Astrocyte (in vitro differentiated cells and primary cell): ENCODE measurements around the gene USP13. TPM values are rescaled to one million over a fixed set of nuclear protein-coding genes. Genes with fewer than 3 reads are reported as not detected.

ENCODE experiments used
- DNase-seq: peaks from one replicate; pipeline ENCODE4 v3.0.0-alpha.2; 2010; ENCODE audit warnings: low read depth
- FAIRE-seq: peaks from 2 replicates; lab custom pipeline; 2011; peaks lifted over from hg19 to GRCh38; lab: Jason Lieb, UNC
- H2AFZ ChIP-seq: 2 replicates; pipeline ENCODE4 v1.6.0; 2012; ENCODE audit warnings: low read depth, low read length, inconsistent platforms
- H3K27ac ChIP-seq: 2 replicates; pipeline ENCODE4 v1.5.1; 2011; ENCODE audit warnings: low read depth, low read length, inconsistent platforms
- H3K27me3 ChIP-seq: 2 replicates; pipeline ENCODE4 v1.6.0; 2011; ENCODE audit warnings: low read length, inconsistent platforms; ENCODE audit not compliant: insufficient read depth
- H3K36me3 ChIP-seq: 2 replicates; pipeline ENCODE4 v1.5.1; 2011; ENCODE audit warnings: low read length, inconsistent platforms; ENCODE audit not compliant: insufficient read depth
- H3K4me1 ChIP-seq: 2 replicates; pipeline ENCODE4 v1.5.1; 2011; ENCODE audit warnings: low read length, inconsistent platforms; ENCODE audit not compliant: insufficient read depth
- H3K4me2 ChIP-seq: 2 replicates; pipeline ENCODE4 v1.6.0; 2012; ENCODE audit warnings: low read length, inconsistent platforms
- H3K4me3 ChIP-seq: 2 replicates; pipeline ENCODE4 v1.5.1; 2011; ENCODE audit warnings: low read depth, mild to moderate bottlenecking, low read length, inconsistent platforms; ENCODE audit not compliant: insufficient read depth
- H3K79me2 ChIP-seq: 2 replicates; pipeline ENCODE4 v1.6.0; 2012; ENCODE audit warnings: mild to moderate bottlenecking, low read length, inconsistent platforms; ENCODE audit not compliant: insufficient read depth
- H3K9ac ChIP-seq: 2 replicates; pipeline ENCODE4 v1.6.0; 2012; ENCODE audit warnings: mild to moderate bottlenecking, low read length, inconsistent platforms
- H3K9me3 ChIP-seq: 2 replicates; pipeline ENCODE4 v1.5.1; 2012; ENCODE audit warnings: low read depth, mild to moderate bottlenecking, low read length, inconsistent platforms; ENCODE audit not compliant: insufficient read depth
- H4K20me1 ChIP-seq: 2 replicates; pipeline ENCODE4 v1.6.0; 2012; ENCODE audit warnings: low read length, inconsistent platforms; ENCODE audit not compliant: insufficient read depth
- H3K27ac Mint-ChIP-seq: one replicate; pipeline ENCODE4 v1.8.0; 2021; ENCODE audit warnings: mild to moderate bottlenecking, mixed read lengths; ENCODE audit not compliant: unreplicated experiment
- H3K27me3 Mint-ChIP-seq: one replicate; pipeline ENCODE4 v1.8.0; 2021; ENCODE audit warnings: low read depth, mixed read lengths; ENCODE audit not compliant: unreplicated experiment
- H3K36me3 Mint-ChIP-seq: one replicate; pipeline ENCODE4 v1.8.0; 2021; ENCODE audit warnings: low read depth, mixed read lengths; ENCODE audit not compliant: unreplicated experiment
- H3K4me1 Mint-ChIP-seq: one replicate; pipeline ENCODE4 v1.8.0; 2021; ENCODE audit warnings: low read depth, mixed read lengths; ENCODE audit not compliant: unreplicated experiment
- H3K4me3 Mint-ChIP-seq: one replicate; pipeline ENCODE4 v1.8.0; 2021; ENCODE audit warnings: mild to moderate bottlenecking, moderate library complexity, mixed read lengths; ENCODE audit not compliant: unreplicated experiment
- H3K9me3 Mint-ChIP-seq: one replicate; pipeline ENCODE4 v1.8.0; 2021; ENCODE audit warnings: mild to moderate bottlenecking, mixed read lengths; ENCODE audit not compliant: unreplicated experiment
- EZH2 ChIP-seq: IDR thresholded peaks from 2 replicates; pipeline ENCODE4 v1.6.1; 2012; ENCODE audit warnings: mild to moderate bottlenecking, low read length, inconsistent platforms; ENCODE audit not compliant: insufficient read depth
- total RNA-seq: library from RNA; stranded (reverse); gene quantifications from 2 replicates; pipeline ENCODE4 v1.2.1, GENCODE V29; 2021
- TF ChIP-seq, protein P1 (sequence below): IDR thresholded peaks from 2 replicates; pipeline ENCODE4 v1.5.1; 2011; ENCODE audit warnings: low read depth, mild to moderate bottlenecking, inconsistent platforms, low read length, moderate library complexity; ENCODE audit not compliant: insufficient read depth

Gene USP13
- total RNA-seq, 1 donor from 2014 or later: 7.4 TPM

DNA sequence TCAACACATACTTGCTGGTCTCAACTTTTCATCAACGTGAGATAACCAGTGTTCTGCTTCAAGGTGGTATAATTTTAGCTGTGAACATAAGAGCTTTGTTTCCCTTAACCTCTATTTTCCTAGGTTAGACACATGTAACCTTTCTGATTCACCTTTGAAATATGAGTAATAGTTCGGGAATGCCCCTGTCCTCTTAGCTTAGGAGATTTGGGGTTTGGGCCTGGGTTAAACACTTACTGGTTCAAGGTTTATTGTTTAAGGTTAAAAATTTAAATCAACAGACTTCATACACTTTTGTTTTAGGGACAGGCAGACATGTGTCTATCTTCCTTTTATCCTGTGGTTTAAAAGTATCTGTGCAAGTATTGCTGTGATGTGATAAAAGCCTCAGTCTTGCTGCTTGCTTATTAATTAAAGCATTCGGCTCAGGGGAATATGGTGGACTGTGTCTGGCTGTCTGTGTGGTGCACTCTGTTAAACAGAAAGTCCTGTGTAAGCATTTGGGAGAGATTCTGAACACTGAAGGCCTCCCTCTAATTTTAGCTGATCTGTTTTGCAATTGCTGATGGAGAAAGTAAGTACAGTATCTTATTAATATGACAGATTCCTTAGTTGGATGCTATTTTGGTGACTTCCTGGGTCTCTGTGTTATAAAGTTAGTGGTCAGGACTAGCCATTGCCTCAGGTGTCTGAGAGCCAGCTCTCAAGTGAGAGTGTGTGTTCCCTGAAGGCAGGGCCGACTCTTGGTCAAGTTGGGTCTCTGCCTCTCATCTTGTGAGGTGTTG is 81.8 kb downstream of the USP13 start:
- H4K20me1 ChIP-seq: peaks cover 4% of the 10 kb centered on the region
- H3K27me3 ChIP-seq: no peaks in the 10 kb centered on the region
- H3K4me1 Mint-ChIP-seq: peaks cover 7% of the 10 kb centered on the region
- H3K4me3 Mint-ChIP-seq: no peak overlapping the region
- FAIRE-seq (no peak), DNase-seq (no peak)
- H3K4me1 ChIP-seq: no peaks in the 10 kb centered on the region
- no peaks in the 10 kb centered on the region for H3K79me2 ChIP-seq
- H3K9ac ChIP-seq: no peak overlapping the region
- no peak overlapping the region for H3K4me3 ChIP-seq
- H3K27ac Mint-ChIP-seq: no peak overlapping the region
- H3K9me3 ChIP-seq: no peaks in the 10 kb centered on the region
- H3K9me3 Mint-ChIP-seq: no peaks in the 10 kb centered on the region
- TF ChIP-seq, protein P1, sequence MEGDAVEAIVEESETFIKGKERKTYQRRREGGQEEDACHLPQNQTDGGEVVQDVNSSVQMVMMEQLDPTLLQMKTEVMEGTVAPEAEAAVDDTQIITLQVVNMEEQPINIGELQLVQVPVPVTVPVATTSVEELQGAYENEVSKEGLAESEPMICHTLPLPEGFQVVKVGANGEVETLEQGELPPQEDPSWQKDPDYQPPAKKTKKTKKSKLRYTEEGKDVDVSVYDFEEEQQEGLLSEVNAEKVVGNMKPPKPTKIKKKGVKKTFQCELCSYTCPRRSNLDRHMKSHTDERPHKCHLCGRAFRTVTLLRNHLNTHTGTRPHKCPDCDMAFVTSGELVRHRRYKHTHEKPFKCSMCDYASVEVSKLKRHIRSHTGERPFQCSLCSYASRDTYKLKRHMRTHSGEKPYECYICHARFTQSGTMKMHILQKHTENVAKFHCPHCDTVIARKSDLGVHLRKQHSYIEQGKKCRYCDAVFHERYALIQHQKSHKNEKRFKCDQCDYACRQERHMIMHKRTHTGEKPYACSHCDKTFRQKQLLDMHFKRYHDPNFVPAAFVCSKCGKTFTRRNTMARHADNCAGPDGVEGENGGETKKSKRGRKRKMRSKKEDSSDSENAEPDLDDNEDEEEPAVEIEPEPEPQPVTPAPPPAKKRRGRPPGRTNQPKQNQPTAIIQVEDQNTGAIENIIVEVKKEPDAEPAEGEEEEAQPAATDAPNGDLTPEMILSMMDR: no peak
- TF ChIP-seq EZH2: no peak
- H3K4me2 ChIP-seq: no peak overlapping the region
- no peak overlapping the region for H3K27ac ChIP-seq
- peaks cover 11% of the 10 kb centered on the region for H3K36me3 ChIP-seq
- H2AFZ ChIP-seq: no peak overlapping the region
- no peaks in the 10 kb centered on the region for H3K27me3 Mint-ChIP-seq
- H3K36me3 Mint-ChIP-seq: peaks cover 16% of the 10 kb centered on the region

DNA sequence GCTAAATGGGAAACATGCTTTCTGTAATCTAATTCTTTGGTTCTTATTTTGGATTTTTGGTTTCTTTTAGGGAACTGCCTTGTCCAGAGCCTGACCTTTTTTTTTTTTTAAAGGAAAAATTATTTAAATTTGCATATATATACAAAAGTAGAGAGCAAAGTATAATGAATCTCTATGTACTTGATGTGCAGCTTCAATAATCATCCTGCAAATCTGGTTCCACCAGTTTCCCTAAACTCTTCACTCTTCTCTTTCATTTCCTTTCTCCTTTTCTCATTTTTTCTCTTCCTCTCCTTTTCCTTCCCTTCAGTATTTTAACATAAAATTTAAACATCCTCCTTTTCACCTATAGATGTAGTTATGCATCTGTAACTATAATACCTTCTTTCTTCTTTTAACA is 82.5 kb downstream of the USP13 start:
- Histone ChIP-seq H3K36me3 (peaks cover 9% of the 10 kb centered on the region), H3K4me3 (no peak overlapping the region), H3K79me2 (no peaks in the 10 kb centered on the region), H3K27me3 (no peaks in the 10 kb centered on the region), H3K4me2 (no peak overlapping the region), H3K9me3 (no peaks in the 10 kb centered on the region), H2AFZ (no peak overlapping the region), H3K4me1 (no peaks in the 10 kb centered on the region), H4K20me1 (peaks cover 4% of the 10 kb centered on the region), H3K27ac (no peak overlapping the region), H3K9ac (no peak overlapping the region)
- FAIRE-seq (no peak), DNase-seq (no peak)
- TF ChIP-seq, protein P1: no peak
- no peak for TF ChIP-seq EZH2
- H3K4me3 Mint-ChIP-seq: no peak overlapping the region
- H3K4me1 Mint-ChIP-seq: peaks cover 7% of the 10 kb centered on the region
- peaks cover 16% of the 10 kb centered on the region for H3K36me3 Mint-ChIP-seq
- no peaks in the 10 kb centered on the region for H3K27me3 Mint-ChIP-seq
- H3K9me3 Mint-ChIP-seq: no peaks in the 10 kb centered on the region
- H3K27ac Mint-ChIP-seq: no peak overlapping the region

DNA sequence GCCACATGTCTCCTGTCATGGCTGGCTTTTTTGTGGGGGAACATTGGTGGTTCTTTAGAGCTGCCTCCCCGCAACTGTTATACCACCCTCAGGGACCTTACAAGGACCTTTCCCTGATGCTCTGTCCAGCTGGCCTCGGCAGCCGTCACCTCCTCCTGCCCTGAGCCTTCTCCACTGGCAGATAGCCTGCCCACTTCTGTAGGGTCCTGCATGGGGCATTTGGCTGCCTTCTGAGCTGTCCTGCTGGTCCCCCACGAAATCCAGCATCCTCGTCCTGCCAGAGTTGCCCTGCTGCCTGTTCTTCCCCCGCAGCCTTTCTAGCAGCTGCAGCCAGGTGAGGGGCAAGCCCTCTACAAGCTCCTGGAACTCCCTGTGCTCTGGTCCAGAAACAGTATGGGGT is 86.2 kb downstream of the USP13 start:
- Histone ChIP-seq H3K27me3 (no peaks in the 10 kb centered on the region), H3K27ac (no peak overlapping the region), H3K79me2 (no peaks in the 10 kb centered on the region), H3K36me3 (peaks cover 3% of the 10 kb centered on the region), H2AFZ (no peak overlapping the region), H3K4me3 (no peak overlapping the region), H3K9me3 (no peaks in the 10 kb centered on the region), H3K4me2 (no peak overlapping the region), H3K9ac (no peak overlapping the region), H3K4me1 (no peaks in the 10 kb centered on the region), H4K20me1 (peaks cover 4% of the 10 kb centered on the region)
- no peaks in the 10 kb centered on the region for H3K9me3 Mint-ChIP-seq
- H3K4me1 Mint-ChIP-seq: peaks cover 7% of the 10 kb centered on the region
- DNase-seq: no peak
- FAIRE-seq: no peak
- no peaks in the 10 kb centered on the region for H3K27me3 Mint-ChIP-seq
- H3K36me3 Mint-ChIP-seq: peaks cover 6% of the 10 kb centered on the region
- H3K27ac Mint-ChIP-seq: no peak overlapping the region
- no peak for TF ChIP-seq EZH2
- TF ChIP-seq, protein P1: no peak
- no peak overlapping the region for H3K4me3 Mint-ChIP-seq
